B cell (primary cell): Measurements from ENCODE around the gene THOC5. TPM values are rescaled to one million over a fixed set of nuclear protein-coding genes. Genes with fewer than 3 reads are reported as not detected.

Experiments
- ATAC-seq: fragments of 200-7000 bp; cut with Tn5 transposase; one replicate; pipeline ENCODE4 v1.10.0; 2021; ENCODE audit warnings: low read depth, mild to moderate bottlenecking, moderate number of reproducible peaks, moderate library complexity
- CTCF ChIA-PET: fragments of 350-600 bp; sonication (Branson Sonifier 250); formaldehyde crosslinking; loops from one replicate; lab custom pipeline; 2021; ENCODE audit warnings: antibody characterized with exemption, inconsistent platforms; lab: Charles Lee
- POLR2A ChIA-PET: fragments of 350-600 bp; sonication (Branson Sonifier 250); formaldehyde crosslinking; loops from one replicate; lab custom pipeline; 2021; ENCODE audit warnings: antibody characterized with exemption; lab: Charles Lee
- DNase-seq: peaks from one replicate; pipeline ENCODE4 v3.0.0; 2013
- H2AFZ ChIP-seq: 2 replicates; pipeline ENCODE4 v1.6.1; 2012; ENCODE audit warnings: mild to moderate bottlenecking, low read depth, low read length; ENCODE audit not compliant: insufficient read depth, poor library complexity, severe bottlenecking
- H3K27ac ChIP-seq, 2 donors: 1 replicate in 1 of 2; 2 replicates in 1 of 2; pipeline ENCODE4 v1.5.1; 2012 to 2013; ENCODE audit warnings: low read length in 2 of 2, mild to moderate bottlenecking in 2 of 2, moderate library complexity in 1 of 2
- H3K27me3 ChIP-seq, 4 experiments: fragments of 200-600 bp in 1 of 4; sonication (generic) in 1 of 4; replicated peaks in 1 of 4; 1 replicate in 2 of 4; 2 replicates in 2 of 4; pipeline versions ENCODE4 v1.6.1 to v1.7.0; 2013 to 2016; ENCODE audit warnings: low read length in 3 of 4, mild to moderate bottlenecking in 2 of 4, mixed read lengths in 1 of 4, moderate library complexity in 1 of 4; ENCODE audit not compliant: insufficient read depth in 4 of 4, control insufficient read depth in 3 of 4; ENCODE audit errors: control extremely low read depth in 1 of 4
- H3K36me3 ChIP-seq, 2 experiments: replicated peaks in 1 of 2; 1 replicate in 1 of 2; 2 replicates in 1 of 2; pipeline versions ENCODE4 v1.6.1 to v1.7.1; 2013; ENCODE audit warnings: low read length in 1 of 2; ENCODE audit not compliant: insufficient read depth in 2 of 2, control insufficient read depth in 1 of 2; ENCODE audit errors: control extremely low read depth in 1 of 2, extremely low read depth in 1 of 2
- H3K4me1 ChIP-seq, 2 donors: fragments of 200-600 bp in 1 of 2; sonication (generic) in 1 of 2; 1 replicate in 1 of 2; 2 replicates in 1 of 2; pipeline versions ENCODE4 v1.5.1 to v1.6.1; 2013 to 2017; ENCODE audit warnings: low read length in 2 of 2; ENCODE audit not compliant: control insufficient read depth in 2 of 2, insufficient read depth in 2 of 2
- H3K4me2 ChIP-seq: replicated peaks from 2 replicates; pipeline ENCODE3; 2012; ENCODE audit warnings: mild to moderate bottlenecking, low read depth, low read length; ENCODE audit not compliant: poor library complexity, severe bottlenecking
- H3K4me3 ChIP-seq, 5 experiments: fragments of 200-600 bp in 1 of 5; sonication (generic) in 1 of 5; 1 replicate in 3 of 5; 2 replicates in 2 of 5; pipeline versions ENCODE4 v1.5.1 to v1.7.0; 2011 to 2016; ENCODE audit warnings: low read length in 4 of 5, mild to moderate bottlenecking in 4 of 5, low read depth in 2 of 5, control low read depth in 1 of 5, moderate library complexity in 1 of 5; ENCODE audit not compliant: insufficient read depth in 1 of 5; ENCODE audit errors: control extremely low read depth in 1 of 5, extremely low read depth in 1 of 5
- H3K79me2 ChIP-seq: fragments of 200-600 bp; sonication (generic); one replicate; pipeline ENCODE4 v1.6.0; 2016; ENCODE audit warnings: low read length; ENCODE audit not compliant: control insufficient read depth, insufficient read depth
- H3K9ac ChIP-seq: fragments of 200-600 bp; sonication (generic); 2 replicates; pipeline ENCODE4 v1.6.1; 2017; ENCODE audit warnings: mild to moderate bottlenecking, low read length, moderate library complexity
- H3K9me3 ChIP-seq, 3 donors: one replicate each; pipeline versions ENCODE4 v1.6.1 to v1.7.1; 2013; ENCODE audit warnings: low read length in 2 of 3; ENCODE audit not compliant: control insufficient read depth in 2 of 3, insufficient read depth in 1 of 3; ENCODE audit errors: control extremely low read depth in 1 of 3
- H4K20me1 ChIP-seq: 2 replicates; pipeline ENCODE4 v1.6.0; 2012; ENCODE audit warnings: mild to moderate bottlenecking, low read length; ENCODE audit not compliant: insufficient read depth, control insufficient read depth, poor library complexity, severe bottlenecking
- H3K27ac Mint-ChIP-seq: one replicate; pipeline ENCODE4 v1.8.0; 2021; ENCODE audit warnings: mixed read lengths
- H3K27me3 Mint-ChIP-seq: one replicate; pipeline ENCODE4 v1.8.0; 2021; ENCODE audit warnings: mixed read lengths
- H3K4me1 Mint-ChIP-seq: one replicate; pipeline ENCODE4 v1.8.0; 2021; ENCODE audit warnings: mixed read lengths
- H3K4me3 Mint-ChIP-seq: one replicate; pipeline ENCODE4 v1.8.0; 2021; ENCODE audit warnings: mixed read lengths
- H3K9me3 Mint-ChIP-seq: one replicate; pipeline ENCODE4 v1.8.0; 2022; ENCODE audit warnings: mixed read lengths; ENCODE audit not compliant: insufficient read depth
- EZH2 ChIP-seq: IDR thresholded peaks from 2 replicates; pipeline ENCODE4 v1.6.1; 2012; ENCODE audit warnings: borderline replicate concordance, low read depth, mild to moderate bottlenecking, moderate library complexity, low read length; ENCODE audit not compliant: insufficient read depth, poor library complexity, severe bottlenecking
- WGBS: methylation state at CpG from one replicate; pipeline ENCODE4 v1.1.5; 2013; ENCODE audit warnings: missing lambda C conversion rate; ENCODE audit not compliant: insufficient coverage; 5-methylcytosine and 5-hydroxymethylcytosine counted together
- intact Hi-C: fragments of 100-400 bp; cut with micrococcal nuclease; formaldehyde crosslinking; loops from one replicate; pipeline ENCODE4 v1.10.0; 2022
- polyA plus RNA-seq: library from polyadenylated mRNA; depleted of rRNA; stranded (reverse); fragments of >200 nt; gene quantifications from 2 replicates; pipeline ENCODE4 v1.2.3, GENCODE V29; 2012
- total RNA-seq, 2 donors: library from RNA; stranded (reverse); fragments of 120-200 nt in 1 of 2; gene quantifications; 1 replicate in 1 of 2; 2 replicates in 1 of 2; pipeline versions ENCODE4 v1.2.3 to v1.2.4, GENCODE V29; 2013 to 2022
- TF ChIP-seq, protein P1 (sequence below): fragments of 200-600 bp; IDR thresholded peaks from one replicate; pipeline ENCODE4 v1.8.0; 2022; ENCODE audit warnings: antibody characterized with exemption, mild to moderate bottlenecking

THOC5 gene
- total and polyA plus RNA-seq, 2 donors (not counting 1 experiment from before 2014, with no cell fraction given): 26.5 to 59.1 TPM

GRCh38 chr22:29456211-29456671, 97.3 kb downstream of the THOC5 start:
- H3K4me1 ChIP-seq: peaks cover 0 to 3% of the 10 kb centered on the region in 2 donors
- POLR2A ChIA-PET: no interaction called here
- Mint-ChIP-seq H3K4me1 (peaks cover 1% of the 10 kb centered on the region), H3K27me3 (no peaks in the 10 kb centered on the region), H3K27ac (no peak overlapping the region), H3K4me3 (no peak overlapping the region), H3K9me3 (no peaks in the 10 kb centered on the region)
- CTCF ChIA-PET: no interaction called here
- H3K4me2 ChIP-seq: no peak overlapping the region
- no peak overlapping the region for H2AFZ ChIP-seq
- H3K36me3 ChIP-seq: no peaks in the 10 kb centered on the region
- no peaks in the 10 kb centered on the region for H3K79me2 ChIP-seq
- no peaks in the 10 kb centered on the region for H4K20me1 ChIP-seq
- H3K9me3 ChIP-seq: no peaks in the 10 kb centered on the region
- 97% methylated on average over 9 of the region's 9 CpGs for WGBS
- ATAC-seq (no peak), DNase-seq (no peak)
- TF ChIP-seq EZH2: no peak
- TF ChIP-seq, protein P1, sequence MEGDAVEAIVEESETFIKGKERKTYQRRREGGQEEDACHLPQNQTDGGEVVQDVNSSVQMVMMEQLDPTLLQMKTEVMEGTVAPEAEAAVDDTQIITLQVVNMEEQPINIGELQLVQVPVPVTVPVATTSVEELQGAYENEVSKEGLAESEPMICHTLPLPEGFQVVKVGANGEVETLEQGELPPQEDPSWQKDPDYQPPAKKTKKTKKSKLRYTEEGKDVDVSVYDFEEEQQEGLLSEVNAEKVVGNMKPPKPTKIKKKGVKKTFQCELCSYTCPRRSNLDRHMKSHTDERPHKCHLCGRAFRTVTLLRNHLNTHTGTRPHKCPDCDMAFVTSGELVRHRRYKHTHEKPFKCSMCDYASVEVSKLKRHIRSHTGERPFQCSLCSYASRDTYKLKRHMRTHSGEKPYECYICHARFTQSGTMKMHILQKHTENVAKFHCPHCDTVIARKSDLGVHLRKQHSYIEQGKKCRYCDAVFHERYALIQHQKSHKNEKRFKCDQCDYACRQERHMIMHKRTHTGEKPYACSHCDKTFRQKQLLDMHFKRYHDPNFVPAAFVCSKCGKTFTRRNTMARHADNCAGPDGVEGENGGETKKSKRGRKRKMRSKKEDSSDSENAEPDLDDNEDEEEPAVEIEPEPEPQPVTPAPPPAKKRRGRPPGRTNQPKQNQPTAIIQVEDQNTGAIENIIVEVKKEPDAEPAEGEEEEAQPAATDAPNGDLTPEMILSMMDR: no peak
- intact Hi-C loops: no loop called here
- H3K4me3 ChIP-seq: no peak overlapping the region
- H3K27me3 ChIP-seq: no peaks in the 10 kb centered on the region
- no peak overlapping the region for H3K9ac ChIP-seq
- no peak overlapping the region for H3K27ac ChIP-seq

Other genes starting within 250 kb of the THOC5 start
- gene GAS2L1, start 247.1 kb downstream of the THOC5 start, total RNA-seq: not detected in 2 replicates
- 0.25 and 0.36 TPM in 2 replicates for gene GAS2L1, start 247.1 kb downstream of the THOC5 start, polyA plus RNA-seq
- gene RASL10A, start 238.1 kb downstream of the THOC5 start, total RNA-seq: 4.7 and 5.6 TPM in 2 replicates
- 1.8 and 2.8 TPM in 2 replicates for gene RASL10A, start 238.1 kb downstream of the THOC5 start, polyA plus RNA-seq
- gene AP1B1, start 165.2 kb downstream of the THOC5 start, total RNA-seq: 162 and 174 TPM in 2 replicates
- 124 and 139 TPM in 2 replicates for gene AP1B1, start 165.2 kb downstream of the THOC5 start, polyA plus RNA-seq
- gene RFPL1, start 115.2 kb downstream of the THOC5 start, total RNA-seq: not detected in 2 replicates
- not detected in 2 replicates for gene RFPL1, start 115.2 kb downstream of the THOC5 start, polyA plus RNA-seq
- 0.10 and 0.19 TPM in 2 replicates for gene NEFH, start 73.5 kb downstream of the THOC5 start, total RNA-seq
- 0.04 and 0.07 TPM in 2 replicates for gene NEFH, start 73.5 kb downstream of the THOC5 start, polyA plus RNA-seq
- 38.0 and 38.4 TPM in 2 replicates for gene NIPSNAP1, start 27.4 kb upstream of the THOC5 start, total RNA-seq
- 14.5 and 23.6 TPM in 2 replicates for gene NIPSNAP1, start 27.4 kb upstream of the THOC5 start, polyA plus RNA-seq
- 26.6 and 27.7 TPM in 2 replicates for gene NF2, start 49.9 kb upstream of the THOC5 start, total RNA-seq
- 9.2 and 9.4 TPM in 2 replicates for gene NF2, start 49.9 kb upstream of the THOC5 start, polyA plus RNA-seq
- gene CABP7, start 166.2 kb upstream of the THOC5 start, total RNA-seq: not detected in 2 replicates
- 0.03 TPM in 1 of 2 replicates, not detected in the other for gene CABP7, start 166.2 kb upstream of the THOC5 start, polyA plus RNA-seq
- 16.5 and 17.8 TPM in 2 replicates for gene ZMAT5, start 213.2 kb upstream of the THOC5 start, total RNA-seq
- 17.9 and 26.3 TPM in 2 replicates for gene ZMAT5, start 213.2 kb upstream of the THOC5 start, polyA plus RNA-seq
- gene UQCR10, start 213.6 kb upstream of the THOC5 start, total RNA-seq: 41.0 and 49.0 TPM in 2 replicates
- gene UQCR10, start 213.6 kb upstream of the THOC5 start, polyA plus RNA-seq: 30.8 and 67.6 TPM in 2 replicates